Measurements from ENCODE around the gene MVB12B.

The MVB12B gene

DNA sequence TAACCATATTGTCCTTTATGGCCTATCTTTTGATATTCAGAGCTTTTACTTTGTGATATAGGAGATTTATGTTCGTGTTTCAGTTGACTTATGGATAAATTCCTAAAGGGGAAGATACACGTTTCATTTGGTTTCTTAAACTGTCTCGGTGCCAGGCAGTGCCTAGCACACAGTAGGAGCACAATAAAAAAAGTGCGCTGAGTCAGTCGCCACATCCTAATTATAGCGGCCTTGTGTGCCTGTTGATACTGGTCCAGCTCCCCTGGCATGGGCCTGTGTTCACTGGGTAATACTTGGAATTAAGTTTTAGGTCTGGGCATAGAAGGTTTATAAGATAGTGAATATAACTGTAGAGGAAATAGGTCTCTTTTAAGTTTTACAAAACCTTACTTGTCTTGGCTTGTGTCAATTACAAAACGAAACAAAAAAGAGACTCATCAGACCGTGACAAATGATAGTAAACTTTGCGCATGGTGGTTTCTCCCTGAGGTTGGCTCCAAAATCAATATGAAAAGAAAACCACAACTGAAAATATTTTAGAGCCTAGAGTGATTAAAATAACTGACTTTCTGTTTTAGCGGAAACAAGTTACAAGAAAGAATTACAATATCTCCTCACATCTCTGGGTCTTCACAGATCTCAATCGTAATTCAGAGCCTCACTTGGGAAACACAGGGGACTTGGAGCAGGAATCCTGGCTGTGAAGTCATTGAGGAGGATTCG is 84.8 kb downstream of the MVB12B start:
- no peak for DNase-seq

DNA sequence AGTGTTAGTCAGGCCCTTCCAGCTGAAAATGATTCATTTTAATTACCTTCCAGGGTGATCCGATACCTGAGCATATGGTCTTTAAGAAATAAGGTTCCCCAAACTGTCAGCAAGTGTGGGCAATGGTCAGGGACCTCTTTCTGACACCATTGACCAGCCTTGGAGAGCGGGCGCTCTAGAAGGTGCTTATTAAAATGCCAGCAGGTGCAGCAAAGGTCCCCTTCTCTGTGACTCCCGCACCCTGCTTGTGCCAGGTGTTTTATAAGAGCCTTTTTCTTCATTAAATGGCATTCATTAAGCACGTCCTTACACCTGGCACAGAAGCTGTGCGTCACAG is 85.3 kb downstream of the MVB12B start:
- DNase-seq, result no peak

DNA sequence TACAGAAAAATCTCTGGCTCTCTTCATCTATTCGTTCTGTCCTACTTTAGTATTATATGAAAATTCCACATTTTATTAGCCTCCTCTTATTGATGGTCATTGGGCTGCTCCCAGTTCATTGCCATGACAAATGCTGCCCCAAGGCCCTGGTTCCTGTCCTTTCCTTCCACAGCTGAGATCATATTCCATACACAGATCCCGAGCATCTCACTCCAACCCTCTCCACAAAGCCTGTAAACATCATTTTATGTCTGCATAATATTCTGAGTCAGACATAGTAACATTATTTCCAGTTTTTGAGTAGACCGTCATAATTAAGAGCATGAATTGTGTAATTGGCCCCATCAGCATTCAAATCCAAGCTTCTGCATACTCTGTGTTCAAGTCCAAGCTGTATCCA is 86.3 kb downstream of the MVB12B start:
- DNase-seq, result no peak

DNA sequence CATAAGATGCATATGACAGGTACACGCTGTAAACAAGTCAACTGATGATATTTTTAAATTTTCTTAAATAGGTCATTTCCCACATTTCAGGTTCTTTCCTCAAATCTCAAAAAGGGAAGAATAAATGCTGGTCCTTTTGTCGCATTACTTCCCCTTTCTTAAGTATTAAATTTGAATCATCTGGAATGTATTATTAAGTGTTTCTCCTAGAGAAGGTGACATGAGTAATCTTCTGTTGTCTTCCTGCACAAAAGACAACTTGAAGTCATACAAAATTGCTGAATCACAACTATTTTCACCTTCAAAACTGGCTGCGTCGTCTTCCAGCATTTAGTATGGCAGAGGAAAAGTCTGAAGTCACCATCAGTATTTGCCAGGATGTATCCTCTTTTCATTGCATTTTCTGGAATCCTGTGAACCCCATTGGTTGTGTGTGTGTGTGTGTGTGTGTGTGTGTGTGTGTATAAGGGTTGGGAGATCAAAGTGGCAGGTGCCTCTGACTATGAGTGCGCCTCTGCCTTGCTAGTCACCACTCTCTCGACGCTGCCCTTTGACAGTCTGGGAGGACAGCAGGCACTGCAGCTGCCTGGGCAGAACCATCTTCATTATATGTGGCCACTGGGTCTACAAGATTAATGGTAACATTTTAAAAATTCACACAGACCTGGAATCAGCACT is 86.9 kb downstream of the MVB12B start:
- no peak for DNase-seq

DNA sequence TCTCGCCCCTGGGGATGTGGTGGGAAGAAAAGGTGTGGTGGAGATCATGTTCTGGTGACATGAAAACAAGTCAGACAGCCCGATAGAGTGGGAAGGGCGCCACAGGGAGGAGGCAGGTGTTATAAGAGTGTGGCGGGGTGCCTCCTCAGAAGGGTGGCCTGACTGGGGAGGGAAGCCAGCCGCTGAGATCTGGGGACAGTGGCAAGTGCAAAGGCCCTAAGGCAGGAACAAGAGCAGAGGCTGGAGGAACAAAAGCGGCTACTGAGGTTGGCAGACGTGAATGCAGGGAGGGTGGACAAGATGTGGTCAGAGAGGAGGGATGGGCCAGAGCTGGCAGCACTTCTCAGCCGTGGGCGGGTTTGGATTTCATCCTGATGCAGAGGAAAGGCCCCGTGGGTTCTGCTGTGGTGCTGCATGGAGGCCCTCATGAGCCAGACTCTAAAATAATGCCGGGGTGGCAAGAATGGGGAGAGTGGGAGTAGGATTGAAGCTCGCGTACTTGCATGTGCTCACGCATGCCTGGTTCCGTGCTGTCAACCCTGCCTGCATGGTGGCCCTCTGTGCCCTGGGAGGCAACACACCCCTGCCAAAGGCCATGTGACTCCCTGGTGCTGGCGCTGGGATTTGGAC is 89.2 kb downstream of the MVB12B start:
- no peak for DNase-seq

DNA sequence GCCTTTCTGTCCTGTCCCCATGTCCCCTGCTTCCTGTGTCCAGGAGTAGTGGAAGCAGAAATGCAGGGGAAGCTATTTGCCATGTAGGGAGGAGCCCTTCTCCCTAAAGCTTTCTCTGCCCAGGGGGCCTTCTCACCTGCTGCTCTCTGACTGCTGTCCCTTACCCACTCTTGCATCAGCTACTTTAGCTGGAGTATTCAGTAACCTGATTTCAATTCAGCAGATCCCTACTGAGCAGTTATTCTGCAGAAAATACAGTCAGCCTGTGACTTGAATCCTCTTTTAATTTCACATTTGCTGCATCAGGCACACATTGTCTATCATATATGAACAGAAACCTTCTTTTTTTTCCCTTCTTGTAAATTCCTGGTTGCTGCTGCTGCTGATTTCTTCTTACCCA is 90.4 kb downstream of the MVB12B start:
- no peak for DNase-seq

DNA sequence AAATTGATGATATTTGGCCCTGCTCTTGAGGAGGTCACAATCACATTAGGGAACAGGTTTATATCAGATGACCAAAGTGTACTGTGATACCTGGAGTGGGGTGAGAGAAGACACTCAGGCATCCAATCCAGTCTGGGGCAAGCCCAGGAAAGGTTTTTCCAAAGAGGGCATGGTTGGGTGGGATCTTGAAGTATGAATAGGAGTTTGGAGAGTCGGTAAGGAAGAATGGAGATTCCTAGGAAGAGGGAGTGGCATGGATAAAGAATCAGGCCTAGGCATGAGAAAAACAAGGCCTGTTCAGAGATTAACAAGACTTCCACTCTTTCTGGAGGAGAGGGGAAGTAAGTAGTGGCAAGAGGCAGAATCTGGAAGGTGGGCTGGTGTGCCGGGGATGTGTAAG is 91.1 kb downstream of the MVB12B start:
- no peak for DNase-seq

DNA sequence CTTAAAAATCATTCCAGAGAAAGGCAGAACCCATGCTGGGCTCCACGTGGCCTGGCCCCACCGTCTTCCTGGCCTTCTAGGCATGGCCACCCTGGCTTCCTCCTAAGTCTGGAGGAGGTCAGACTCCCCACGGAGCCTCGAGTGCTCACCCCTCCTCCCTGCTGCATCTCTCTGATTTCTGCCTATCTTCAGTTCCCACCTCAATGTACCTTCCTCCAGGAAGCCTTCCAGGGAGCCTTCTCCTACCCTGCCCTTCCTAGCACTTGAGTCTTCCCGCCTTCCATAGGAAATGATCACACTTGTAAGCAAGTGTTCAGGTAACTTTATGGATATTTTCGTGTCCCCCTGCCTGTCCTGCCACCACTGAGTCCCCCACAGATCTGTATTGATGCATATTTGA is 92.0 kb downstream of the MVB12B start:
- no peak for DNase-seq

DNA sequence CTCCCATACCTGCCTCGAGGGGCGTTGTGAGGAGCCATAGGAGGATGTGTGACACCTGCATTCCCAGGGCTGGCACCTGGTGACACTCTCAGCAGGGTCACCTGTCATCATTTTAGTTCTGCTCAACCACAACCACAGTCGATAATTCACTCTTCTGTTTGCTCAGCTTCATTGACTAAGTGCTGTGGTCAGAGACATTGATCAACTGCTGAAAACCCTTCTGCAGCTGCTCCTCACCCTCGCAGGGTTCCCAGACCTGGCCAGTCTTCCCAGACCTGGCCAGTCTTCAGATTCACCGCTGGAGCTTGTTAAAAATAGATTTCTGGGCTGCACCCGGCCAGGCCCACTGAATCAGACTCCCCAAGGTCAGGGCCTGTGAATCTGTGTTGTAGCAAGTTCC is 92.8 kb downstream of the MVB12B start:
- no peak for DNase-seq

DNA sequence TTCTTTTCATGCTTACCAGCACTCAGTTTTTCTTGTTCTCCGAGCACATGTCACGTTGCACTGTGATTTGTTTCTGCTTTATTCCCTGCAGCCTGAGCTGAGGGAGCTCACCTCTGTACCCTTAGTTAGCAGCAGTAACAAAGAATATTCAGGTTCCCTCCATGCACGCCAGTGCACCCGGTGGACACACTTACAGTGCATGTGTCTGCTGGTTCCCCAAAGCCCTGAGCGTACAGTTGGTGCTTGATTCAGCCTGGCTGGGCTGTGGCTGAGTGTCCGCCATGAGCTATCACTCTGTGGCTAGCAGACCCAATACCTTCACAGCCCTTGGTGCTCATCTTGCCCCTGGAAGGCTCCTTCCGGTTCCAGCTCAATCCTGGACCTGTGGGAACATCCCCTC is 93.5 kb downstream of the MVB12B start:
- no peak for DNase-seq

DNA sequence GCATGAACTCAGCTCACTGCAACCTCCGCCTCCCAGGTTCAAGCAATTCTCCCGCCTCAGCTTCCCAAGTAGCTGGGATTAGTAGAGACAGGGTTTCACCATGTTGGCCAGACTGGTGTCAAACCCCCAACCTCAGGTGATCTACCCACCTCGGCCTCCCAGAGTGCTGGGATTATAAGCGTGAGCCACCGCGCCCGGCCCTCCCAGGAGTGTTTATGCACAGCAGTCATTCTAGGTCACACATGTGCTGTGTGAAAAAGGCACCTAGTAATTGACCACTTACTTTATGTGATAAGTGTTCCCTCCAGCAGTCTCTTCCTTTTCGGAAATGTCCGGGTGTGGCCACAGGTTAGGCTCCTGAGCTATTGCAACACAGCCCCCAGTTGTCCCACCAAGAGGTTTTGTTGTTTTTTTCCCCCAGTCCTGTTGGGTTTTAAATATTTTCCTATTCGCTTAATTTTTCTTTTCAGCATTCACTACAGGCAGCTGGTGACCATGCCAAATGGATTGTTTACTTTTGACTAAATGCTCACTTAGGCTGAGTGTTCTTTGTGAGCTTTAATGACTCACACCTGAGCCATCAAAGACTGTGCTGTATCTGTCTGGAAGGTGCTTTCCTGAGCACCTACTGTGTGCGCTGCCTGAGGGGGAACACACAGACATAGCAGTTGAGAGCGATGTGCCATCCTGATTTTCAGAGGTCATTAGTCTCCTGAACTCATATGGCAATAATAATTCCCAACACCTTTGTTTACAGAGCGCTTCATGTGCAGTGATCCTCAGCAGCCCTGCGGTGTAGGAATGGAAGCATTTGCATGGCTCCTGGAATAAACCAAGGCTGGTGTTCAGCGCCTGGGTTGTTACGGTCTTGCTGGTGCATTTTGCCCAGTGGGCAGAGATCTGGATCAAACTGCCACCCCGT is 94.3 kb downstream of the MVB12B start:
- DNase-seq, result no peak

DNA sequence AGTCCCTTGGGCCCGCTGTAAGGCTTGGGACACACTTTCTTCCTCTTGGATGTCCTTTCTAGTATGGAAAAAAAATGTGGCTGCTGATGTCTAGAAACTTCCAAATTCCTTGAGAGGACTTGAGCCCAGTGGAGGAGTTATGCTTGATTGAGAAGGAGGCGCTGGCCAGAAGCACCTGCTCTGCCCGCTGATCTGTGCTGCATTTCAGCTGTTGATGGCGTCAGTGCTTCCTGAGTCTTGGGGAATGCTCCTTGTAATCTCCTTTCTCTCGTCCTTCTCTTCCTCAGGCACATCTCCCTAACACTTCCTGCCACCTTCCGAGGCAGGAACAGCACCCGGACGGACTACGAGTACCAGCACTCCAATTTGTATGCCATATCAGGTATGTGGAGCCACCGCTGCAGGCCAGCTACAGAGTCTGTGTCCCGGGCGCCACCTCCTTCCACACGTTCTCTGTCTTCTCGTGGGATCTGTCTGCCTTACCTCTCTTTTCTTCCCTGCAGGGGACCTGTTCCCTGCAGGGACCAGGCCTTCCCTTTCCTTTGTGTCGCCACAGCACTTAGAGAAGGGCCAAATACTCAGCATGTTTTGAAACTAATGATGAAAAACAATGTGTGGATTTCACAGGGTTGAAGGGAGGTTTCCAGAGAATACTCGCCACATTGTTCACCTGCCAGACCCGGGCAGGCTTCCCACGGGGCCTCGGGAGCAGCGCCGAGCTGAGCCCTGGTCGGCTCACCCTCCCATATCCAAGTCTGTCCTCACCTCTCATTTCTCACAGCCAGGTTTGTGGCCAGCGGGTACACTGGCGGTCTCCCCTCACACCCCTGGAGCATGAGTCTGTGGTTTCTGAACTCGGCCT is 95.2 kb downstream of the MVB12B start:
- DNase-seq, result no peak

DNA sequence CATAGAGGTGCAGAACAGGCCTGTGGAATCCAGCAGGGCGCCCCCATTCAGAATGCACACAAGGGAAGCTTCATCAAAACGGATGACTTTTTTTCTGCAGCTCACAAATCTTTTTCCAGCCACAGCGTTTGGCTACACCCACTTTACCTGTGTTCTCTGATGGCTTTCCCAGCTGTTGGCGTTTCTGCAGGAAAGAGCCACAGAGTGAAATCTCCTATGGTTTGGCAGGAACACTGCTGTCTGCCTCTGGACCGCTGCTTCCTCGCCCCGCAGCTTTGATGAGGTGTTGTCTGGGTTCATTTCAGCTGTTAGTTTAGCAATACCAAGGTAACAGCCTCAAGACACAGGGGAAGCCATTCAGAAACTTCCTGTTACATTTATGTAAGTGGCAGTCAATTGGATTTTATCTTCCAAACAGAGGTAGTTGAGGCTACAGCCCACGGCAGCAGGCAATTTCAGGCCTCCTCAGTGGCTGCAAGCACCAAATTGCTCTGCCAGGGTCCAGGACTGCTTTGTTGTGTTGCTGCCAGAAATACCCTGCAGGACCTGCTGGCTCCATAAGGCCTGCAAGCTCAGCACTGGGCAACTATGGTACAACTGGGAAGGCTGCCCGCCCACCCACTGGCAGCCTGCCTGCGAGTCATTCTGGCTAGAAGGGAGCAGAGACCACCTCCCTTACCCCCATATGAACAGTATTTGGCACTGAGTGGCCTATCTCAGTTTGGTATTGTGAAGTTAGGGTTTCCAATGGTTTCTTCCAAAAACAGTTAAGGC is 96.7 kb downstream of the MVB12B start:
- no peak for DNase-seq

DNA sequence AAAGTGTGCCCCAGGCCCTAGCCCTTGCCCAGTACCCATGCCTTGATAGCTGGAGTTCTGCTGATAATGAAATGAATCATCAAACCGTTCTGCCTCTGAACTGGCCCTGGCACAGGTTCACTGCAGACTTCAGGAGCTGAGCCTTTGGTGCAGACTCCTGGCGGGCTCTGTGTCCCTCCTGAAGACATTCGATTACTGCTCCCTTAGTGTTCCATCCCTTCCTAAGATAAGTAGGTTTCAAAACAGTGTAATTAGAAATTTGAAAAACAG is 97.2 kb downstream of the MVB12B start:
- no peak for DNase-seq

DNA sequence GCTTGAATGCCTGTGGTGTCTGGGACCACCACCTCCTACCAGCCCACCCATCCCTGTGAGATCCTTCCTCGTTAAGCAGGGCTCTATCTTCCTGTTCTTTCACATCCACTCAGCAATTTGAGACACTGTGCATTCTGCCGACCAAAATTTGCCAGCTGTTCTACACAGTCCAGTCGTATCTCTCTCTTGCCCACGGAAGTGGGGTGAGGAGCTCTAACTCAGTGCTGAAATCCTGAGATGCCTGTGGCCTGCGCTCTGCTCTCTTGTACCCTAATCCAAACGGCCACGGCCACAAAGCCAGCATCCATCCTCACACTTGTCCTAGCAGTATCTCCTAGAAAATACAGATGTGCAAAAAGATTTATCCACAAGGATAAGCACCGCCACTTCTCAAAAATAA is 97.9 kb downstream of the MVB12B start:
- DNase-seq, result no peak

DNA sequence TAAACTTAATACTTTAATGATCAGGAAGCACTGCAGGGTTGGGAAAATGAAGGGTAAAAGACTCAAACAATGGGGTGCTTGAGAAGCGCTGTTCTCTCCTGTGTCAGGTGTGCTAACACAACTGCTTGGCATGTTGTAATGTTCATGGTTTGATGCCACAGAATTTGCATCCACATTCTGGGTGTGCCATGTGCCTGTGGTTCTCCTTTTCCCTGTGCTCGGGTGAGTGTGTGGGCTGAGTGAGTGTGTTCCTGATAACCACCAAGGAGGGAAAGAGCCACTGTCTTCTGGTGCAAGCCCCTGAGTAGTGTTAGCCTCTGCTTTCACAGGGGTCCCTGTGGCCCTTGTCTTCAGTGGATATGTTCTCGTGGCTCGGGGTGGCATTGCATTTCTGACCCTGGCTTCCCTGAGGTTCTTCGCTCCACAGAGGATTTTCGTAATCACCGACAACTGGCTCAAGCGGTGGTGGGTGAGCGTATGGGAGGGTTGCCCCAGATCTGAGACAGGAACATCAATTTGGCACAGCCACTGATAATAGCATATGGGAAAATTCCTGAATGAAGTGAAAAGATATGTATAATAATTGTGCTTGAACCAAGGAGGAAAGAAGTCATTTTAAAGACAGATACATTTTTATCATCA is 102.0 kb downstream of the MVB12B start:
- DNase-seq, result no peak

DNA sequence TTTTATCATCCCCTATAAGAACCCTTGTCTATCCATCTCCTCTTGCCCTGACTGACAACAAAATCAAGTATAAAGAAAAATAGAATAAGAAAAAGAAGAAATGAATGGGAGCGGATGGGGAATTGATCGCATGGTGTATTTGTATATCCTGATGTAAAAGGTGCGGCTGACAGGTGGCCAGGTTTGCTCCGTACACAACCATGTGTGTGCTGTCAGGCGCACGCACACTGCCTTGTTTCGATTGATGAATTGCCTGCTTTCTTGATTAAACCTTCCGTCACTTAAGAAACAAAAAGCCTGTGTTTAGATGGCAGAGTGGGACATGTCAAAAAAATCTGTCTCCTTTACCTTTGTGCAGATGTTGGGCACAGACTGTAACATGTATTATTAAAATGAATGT is 102.6 kb downstream of the MVB12B start:
- no peak for DNase-seq

DNA sequence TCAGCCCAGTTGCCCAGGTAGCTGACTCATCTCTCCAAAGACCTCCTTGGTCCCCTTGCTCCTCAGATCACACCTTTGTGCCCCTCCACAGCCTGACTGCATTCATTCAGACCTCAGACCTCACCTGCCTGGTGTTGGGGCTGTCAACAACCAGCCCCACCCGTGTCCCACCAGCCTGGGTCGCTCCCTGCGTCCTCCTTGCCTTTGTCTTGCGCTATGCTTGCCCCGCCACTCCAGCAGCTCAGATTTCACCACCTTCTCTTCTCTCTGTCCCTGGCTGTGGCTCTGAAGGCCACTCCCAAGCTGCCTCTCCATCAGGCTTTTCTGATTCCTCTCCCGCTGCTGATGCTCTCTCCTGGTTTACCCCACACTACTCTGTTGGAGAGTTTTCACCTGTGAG is 103.5 kb downstream of the MVB12B start:
- no peak for DNase-seq

DNA sequence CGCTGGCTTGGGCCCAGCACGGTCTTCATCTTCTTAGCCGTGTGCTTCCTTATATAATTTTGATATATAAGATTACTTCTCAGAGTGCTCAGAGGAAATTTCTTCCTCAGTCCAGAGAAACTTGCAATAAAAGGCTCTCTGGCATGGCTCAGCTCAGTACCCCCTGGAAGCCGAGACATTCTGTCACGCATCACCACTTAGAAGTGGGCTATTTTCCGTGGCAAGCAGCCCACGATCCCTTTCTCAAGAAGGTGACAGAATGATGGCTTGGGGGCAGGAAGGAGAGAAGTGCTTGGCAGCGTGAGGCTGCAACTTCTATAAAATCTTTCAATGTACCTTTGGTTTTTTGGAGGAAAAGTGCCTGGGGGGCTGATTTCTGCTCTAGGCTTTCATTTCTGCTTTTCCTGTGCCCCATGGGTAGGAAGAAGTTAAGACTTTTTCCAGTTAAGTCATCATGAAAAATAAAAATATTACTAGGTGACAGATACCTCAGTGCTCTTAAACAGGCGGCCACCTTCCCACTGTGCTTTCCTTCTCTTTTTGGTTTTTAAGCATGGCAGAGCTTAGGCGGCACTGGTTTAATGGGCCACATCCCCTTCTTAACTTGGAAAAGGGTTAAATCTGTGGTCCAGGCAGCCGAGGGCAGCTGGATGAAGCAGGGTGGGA is 104.6 kb downstream of the MVB12B start:
- DNase-seq, result no peak

DNA sequence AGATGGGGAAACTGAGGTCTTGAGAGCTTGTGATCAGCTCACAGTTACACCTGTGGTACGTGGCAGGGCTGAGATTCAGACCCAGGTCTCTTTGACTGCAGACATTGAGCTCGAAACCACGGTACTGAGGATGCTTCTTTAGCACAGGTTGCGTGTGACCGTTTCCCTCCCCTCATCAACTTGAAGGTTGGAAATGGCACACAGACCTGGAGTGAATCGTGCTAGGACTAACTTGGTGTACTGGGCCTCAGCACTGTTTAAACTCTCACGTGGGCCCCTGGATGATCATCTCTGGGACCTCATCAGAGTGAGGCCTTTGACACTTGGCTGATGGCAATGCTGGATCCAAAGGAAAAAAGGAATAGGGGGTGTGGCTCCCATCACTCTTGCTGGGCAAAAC is 106.0 kb downstream of the MVB12B start:
- no peak for DNase-seq

DNA sequence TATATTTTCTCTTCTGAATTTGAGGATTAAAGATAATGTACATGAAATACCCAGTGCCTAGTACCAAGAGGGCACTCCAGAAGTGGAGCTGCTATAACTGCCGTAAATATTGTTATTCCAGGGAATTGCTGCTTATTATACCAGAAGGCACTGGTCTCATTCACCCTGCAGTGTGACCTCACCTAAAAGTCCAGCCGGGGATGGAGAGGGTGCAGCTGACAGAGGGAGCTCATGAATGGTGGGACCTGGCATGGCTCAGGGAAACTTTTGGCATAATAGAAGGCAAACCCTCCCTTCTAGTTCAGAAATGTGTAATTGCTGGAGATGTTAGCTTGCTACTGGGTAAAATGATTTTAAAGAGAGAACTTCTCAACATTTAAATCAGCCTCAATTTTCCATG is 108.5 kb downstream of the MVB12B start:
- no peak for DNase-seq

All from effector CD8-positive, alpha-beta T cell (primary cell).